Left lung (tissue), 10 donors: ENCODE results near the gene SUPT3H. TPM values are rescaled to one million over a fixed set of nuclear protein-coding genes. Genes with fewer than 3 reads are reported as not detected.

Source experiments
- ATAC-seq: fragments of 200-7000 bp; cut with Tn5 transposase; one replicate; pipeline ENCODE4 v1.9.1; 2020; ENCODE audit warnings: moderate library complexity
- DNase-seq, 4 donors: peaks; one replicate each; pipeline ENCODE4 v3.0.0-alpha.2; 2013 to 2020
- H3K27ac ChIP-seq, 2 donors: fragments of 200-600 bp; sonication (generic) in 1 of 2; one replicate each; pipeline versions ENCODE4 v1.5.0 to v1.8.0; 2020 to 2021
- H3K27me3 ChIP-seq, 2 donors: fragments of 200-600 bp; sonication (generic) in 1 of 2; one replicate each; pipeline versions ENCODE4 v1.5.0 to v1.8.0; 2020 to 2021
- H3K36me3 ChIP-seq, 2 donors: fragments of 200-600 bp; sonication (generic) in 1 of 2; one replicate each; pipeline versions ENCODE4 v1.5.0 to v1.8.0; 2020 to 2021
- H3K4me1 ChIP-seq, 2 donors: fragments of 200-600 bp; one replicate each; pipeline ENCODE4 v1.8.0; 2021
- H3K4me3 ChIP-seq, 2 donors: fragments of 200-600 bp; sonication (generic) in 1 of 2; one replicate each; pipeline versions ENCODE4 v1.5.0 to v1.8.0; 2020 to 2021; ENCODE audit warnings: mild to moderate bottlenecking in 1 of 2
- H3K9me3 ChIP-seq, 2 donors: fragments of 200-600 bp; sonication (generic) in 1 of 2; one replicate each; pipeline versions ENCODE4 v1.5.0 to v1.8.0; 2020 to 2021
- intact Hi-C, 2 donors: fragments of 100-400 bp; cut with DNase I; formaldehyde crosslinking; loops; one replicate each; pipeline versions ENCODE4 v1.11.2 to v1.14.2; 2022
- polyA plus RNA-seq, 6 donors: library from polyadenylated mRNA; unstranded; fragments of 120-200 nt; gene quantifications; one replicate each; pipeline ENCODE4 v1.2.1, GENCODE V29; 2013; ENCODE audit not compliant: insufficient read length in 6 of 6
- total RNA-seq, 2 donors: library from RNA; stranded (reverse); fragmentation: NEBNext Ultra II Directional; extraction: Animal tissue kit (Norgen Biotek cat#: 25700); gene quantifications; one replicate each; pipeline ENCODE4 v1.2.1, GENCODE V29; 2021
- TF ChIP-seq, protein P1 (sequence below), 2 donors: fragments of 200-600 bp; sonication (generic) in 1 of 2; IDR thresholded peaks; one replicate each; pipeline versions ENCODE4 v1.5.0 to v1.8.0; 2021; ENCODE audit warnings: antibody characterized with exemption in 2 of 2
- donor health status: DM: no; HTN: yes; CAD: no.
- donor health status: DM: no; HTN: no; CAD: no.

SUPT3H gene
- total and polyA plus RNA-seq, 8 donors: 4.7 to 33.0 (median 26.2) TPM

DNA sequence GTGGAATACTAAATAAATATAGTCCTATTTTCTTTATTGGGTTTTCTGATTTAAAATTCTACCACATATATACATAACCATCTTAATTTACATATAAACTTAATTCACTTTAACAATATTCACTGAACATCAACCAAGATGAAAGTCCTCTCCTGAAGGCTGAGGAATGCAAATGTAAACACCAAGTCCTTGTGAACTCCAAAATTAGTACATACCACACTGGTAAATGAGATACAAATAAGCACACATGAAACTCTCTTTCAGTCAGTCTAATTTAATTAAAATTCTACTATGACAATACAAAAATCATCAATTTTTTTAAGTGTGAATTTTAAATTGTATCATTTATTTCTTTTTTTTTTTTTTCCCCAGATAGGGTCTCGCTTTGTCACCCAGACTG, 254.7 kb downstream of the SUPT3H start:
- Histone ChIP-seq H3K27me3 (no peaks in the 10 kb centered on the region), H3K4me3 (no peak overlapping the region), H3K36me3 (no peaks in the 10 kb centered on the region), H3K9me3 (no peaks in the 10 kb centered on the region), H3K27ac (no peak overlapping the region), H3K4me1 (no peaks in the 10 kb centered on the region)
- no peak for ATAC-seq
- TF ChIP-seq, protein P1, sequence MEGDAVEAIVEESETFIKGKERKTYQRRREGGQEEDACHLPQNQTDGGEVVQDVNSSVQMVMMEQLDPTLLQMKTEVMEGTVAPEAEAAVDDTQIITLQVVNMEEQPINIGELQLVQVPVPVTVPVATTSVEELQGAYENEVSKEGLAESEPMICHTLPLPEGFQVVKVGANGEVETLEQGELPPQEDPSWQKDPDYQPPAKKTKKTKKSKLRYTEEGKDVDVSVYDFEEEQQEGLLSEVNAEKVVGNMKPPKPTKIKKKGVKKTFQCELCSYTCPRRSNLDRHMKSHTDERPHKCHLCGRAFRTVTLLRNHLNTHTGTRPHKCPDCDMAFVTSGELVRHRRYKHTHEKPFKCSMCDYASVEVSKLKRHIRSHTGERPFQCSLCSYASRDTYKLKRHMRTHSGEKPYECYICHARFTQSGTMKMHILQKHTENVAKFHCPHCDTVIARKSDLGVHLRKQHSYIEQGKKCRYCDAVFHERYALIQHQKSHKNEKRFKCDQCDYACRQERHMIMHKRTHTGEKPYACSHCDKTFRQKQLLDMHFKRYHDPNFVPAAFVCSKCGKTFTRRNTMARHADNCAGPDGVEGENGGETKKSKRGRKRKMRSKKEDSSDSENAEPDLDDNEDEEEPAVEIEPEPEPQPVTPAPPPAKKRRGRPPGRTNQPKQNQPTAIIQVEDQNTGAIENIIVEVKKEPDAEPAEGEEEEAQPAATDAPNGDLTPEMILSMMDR (IDR thresholded peaks at IDR 0.05): no peak
- DNase-seq: no peak
- intact Hi-C loops: no loop called here

DNA sequence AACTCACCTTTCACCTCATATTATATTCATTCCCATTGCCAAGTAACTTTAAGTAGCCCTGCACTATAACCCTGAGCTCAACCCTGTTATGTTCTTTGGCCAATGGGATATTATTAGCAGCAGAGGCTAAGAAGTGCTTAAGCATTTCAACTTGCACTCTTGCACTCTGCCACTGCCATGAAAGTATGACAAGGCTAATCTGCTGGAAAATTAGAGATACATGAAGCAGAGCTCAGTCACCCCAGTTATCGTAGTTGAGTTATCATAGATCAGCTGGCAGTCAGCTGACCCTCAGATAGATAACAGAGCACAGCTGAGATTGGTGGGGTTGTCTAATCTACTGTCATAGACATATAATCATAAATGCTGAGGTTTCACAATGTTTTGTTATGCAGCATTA, 259.0 kb downstream of the SUPT3H start:
- no peak for DNase-seq
- TF ChIP-seq, protein P1 (IDR thresholded peaks at IDR 0.05): no peak
- intact Hi-C loops: no loop called here
- no peak overlapping the region for H3K4me3 ChIP-seq
- ATAC-seq: no peak
- H3K4me1 ChIP-seq: no peaks in the 10 kb centered on the region
- no peaks in the 10 kb centered on the region for H3K36me3 ChIP-seq
- H3K27me3 ChIP-seq: no peaks in the 10 kb centered on the region
- H3K9me3 ChIP-seq: no peaks in the 10 kb centered on the region
- no peak overlapping the region for H3K27ac ChIP-seq

DNA sequence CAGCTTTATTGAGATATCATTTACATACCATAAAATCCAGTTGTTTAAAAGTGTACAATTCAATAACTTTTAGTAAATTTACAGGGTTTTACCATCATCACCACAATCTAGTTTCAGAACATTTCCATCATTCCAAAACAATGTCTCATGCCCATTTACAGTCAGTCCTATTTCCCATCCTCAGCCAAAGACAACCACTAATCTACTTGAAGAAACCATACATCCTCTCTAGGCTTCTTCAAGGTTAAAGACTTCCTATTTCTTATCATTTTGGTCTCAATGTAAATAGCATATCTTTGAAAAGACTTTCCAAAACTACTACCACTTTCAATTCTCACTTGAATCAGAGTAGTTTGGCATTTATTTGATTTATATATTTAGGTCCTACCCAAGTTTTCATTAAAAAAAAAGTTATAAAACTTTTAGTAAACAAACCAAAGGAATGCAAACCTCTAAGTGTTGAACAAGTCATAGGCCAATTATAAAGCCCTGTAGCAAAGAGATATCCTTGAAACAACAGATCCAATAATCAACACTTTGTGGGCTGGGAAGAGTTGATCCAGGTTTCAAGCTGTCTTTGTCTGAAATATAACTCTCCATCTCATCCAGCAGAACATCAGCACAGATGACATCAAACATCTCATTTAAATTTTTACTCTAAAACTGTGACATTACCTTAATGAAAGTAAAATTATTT, 260.9 kb downstream of the SUPT3H start:
- DNase-seq (no peak), ATAC-seq (no peak)
- no peaks in the 10 kb centered on the region for H3K27me3 ChIP-seq
- TF ChIP-seq, protein P1 (IDR thresholded peaks at IDR 0.05): no peak
- no peak overlapping the region for H3K4me3 ChIP-seq
- H3K4me1 ChIP-seq: no peaks in the 10 kb centered on the region
- H3K27ac ChIP-seq: no peak overlapping the region
- no peaks in the 10 kb centered on the region for H3K36me3 ChIP-seq
- intact Hi-C loops: no loop called here
- no peaks in the 10 kb centered on the region for H3K9me3 ChIP-seq

DNA sequence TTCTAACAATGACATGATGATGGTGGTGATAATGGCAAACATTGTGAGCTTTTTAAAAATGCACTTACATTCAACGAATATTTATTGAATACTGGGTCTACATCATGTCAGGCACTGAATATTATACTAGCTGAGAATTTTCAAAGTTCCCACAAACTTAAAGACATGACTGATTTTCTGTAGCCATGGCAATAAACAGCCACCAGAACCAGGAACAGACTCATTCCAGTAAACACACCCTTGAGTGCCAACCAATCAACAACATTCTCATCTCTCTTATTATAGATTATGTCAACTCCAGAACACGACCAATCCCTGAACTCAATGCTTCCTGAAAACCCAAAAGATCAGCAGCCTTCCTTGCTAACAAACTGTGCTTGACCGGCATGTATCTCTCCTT, 262.0 kb downstream of the SUPT3H start:
- TF ChIP-seq, protein P1 (IDR thresholded peaks at IDR 0.05): no peak
- H3K36me3 ChIP-seq: no peaks in the 10 kb centered on the region
- no peaks in the 10 kb centered on the region for H3K9me3 ChIP-seq
- H3K4me1 ChIP-seq: no peaks in the 10 kb centered on the region
- no peak overlapping the region for H3K4me3 ChIP-seq
- ATAC-seq (no peak), DNase-seq (no peak)
- intact Hi-C loops: no loop called here
- no peaks in the 10 kb centered on the region for H3K27me3 ChIP-seq
- no peak overlapping the region for H3K27ac ChIP-seq

DNA sequence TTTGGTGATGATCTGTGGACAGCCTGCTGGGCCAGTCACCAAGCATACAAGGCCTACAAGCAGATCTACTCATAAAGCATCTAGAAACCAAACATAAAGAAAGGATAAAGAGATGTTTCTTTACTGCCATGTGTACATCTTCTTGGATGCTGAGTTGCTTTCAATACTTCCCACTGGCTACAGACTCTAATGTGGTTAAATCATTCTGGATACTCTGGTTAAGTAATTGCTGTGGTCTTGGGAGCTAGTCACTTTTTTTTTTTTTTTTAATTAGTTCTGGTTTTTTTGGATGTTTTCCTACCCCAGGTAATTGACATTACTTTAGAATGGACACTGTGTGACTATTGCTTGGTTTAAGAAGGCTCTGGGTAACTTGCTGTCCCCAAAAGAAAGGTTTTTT, 265.0 kb downstream of the SUPT3H start:
- H3K9me3 ChIP-seq: no peaks in the 10 kb centered on the region
- no peaks in the 10 kb centered on the region for H3K4me1 ChIP-seq
- DNase-seq: no peak
- no peak overlapping the region for H3K27ac ChIP-seq
- H3K4me3 ChIP-seq: no peak overlapping the region
- ATAC-seq: no peak
- H3K27me3 ChIP-seq: no peaks in the 10 kb centered on the region
- intact Hi-C loops: no loop called here
- TF ChIP-seq, protein P1 (IDR thresholded peaks at IDR 0.05): no peak
- no peaks in the 10 kb centered on the region for H3K36me3 ChIP-seq
